K562 (cell line): ENCODE measurements around the gene NRXN3. TPM values are rescaled to one million over a fixed set of nuclear protein-coding genes. Genes with fewer than 3 reads are reported as not detected.

ENCODE experiments used
- BDP1 ChIP-seq: IDR thresholded peaks from 3 replicates; pipeline ENCODE4 v1.6.1; 2011; ENCODE audit not compliant: insufficient read length, insufficient read depth
- CREB3 ChIP-seq: fragments of 450-650 bp; conservative IDR thresholded peaks from 2 replicates; pipeline ENCODE4 v1.6.1; 2016; ENCODE audit warnings: missing genetic modification characterization, low read depth, mild to moderate bottlenecking, missing compliant biosample characterization, moderate library complexity
- ID3 ChIP-seq, 2 experiments: fragments of 250-450 bp in 1 of 2; fragments of 450-650 bp in 1 of 2; sonication (Bioruptor Pico) in 1 of 2; IDR thresholded peaks; 2 replicates each; pipeline versions ENCODE4 v1.6.1 to v1.8.0; 2016 to 2021; ENCODE audit warnings: mild to moderate bottlenecking in 2 of 2, moderate library complexity in 2 of 2, missing compliant biosample characterization in 1 of 2, missing genetic modification characterization in 1 of 2
- MECOM ChIP-seq: fragments of 250-450 bp; sonication (Bioruptor Pico); IDR thresholded peaks from 2 replicates; pipeline ENCODE4 v1.8.0; 2022; ENCODE audit warnings: inconsistent platforms
- STAT5A ChIP-seq: IDR thresholded peaks from 2 replicates; pipeline ENCODE4 v1.6.1; 2012; ENCODE audit warnings: low read length, inconsistent platforms, borderline replicate concordance
- ZBTB40 ChIP-seq, 2 experiments: fragments of 450-650 bp in 1 of 2; sonication (generic) in 1 of 2; formaldehyde crosslinking in 1 of 2; IDR thresholded peaks; 2 replicates each; pipeline versions ENCODE4 v1.7.1 to v1.9.0; 2016 to 2022; ENCODE audit warnings: inconsistent platforms in 1 of 2, mild to moderate bottlenecking in 1 of 2, missing genetic modification reagents in 1 of 2
- ZNF212 ChIP-seq: fragments of 450-650 bp; formaldehyde crosslinking; IDR thresholded peaks from 2 replicates; pipeline ENCODE4 v1.4.0; 2020; ENCODE audit warnings: mild to moderate bottlenecking
- polyA plus RNA-seq, 8 experiments: library from polyadenylated mRNA; depleted of rRNA in 4 of 8; stranded (reverse) in 5 of 8; unstranded in 3 of 8; fragments of >200 nt; fragmentation: Nextera tagmentation in 2 of 8; fragmentation: Illumina TruSeq in 1 of 8; extraction: Ambion mirVana in 2 of 8; extraction: Trizol in 1 of 8; gene quantifications; 2 replicates each; pipeline versions ENCODE4 v1.2.1 to v1.2.3, GENCODE V29; 2011 to 2014; ENCODE audit warnings: inconsistent platforms in 1 of 8, missing spikeins in 1 of 8
- total RNA-seq, 7 experiments: library from RNA; depleted of rRNA in 6 of 7; stranded (reverse); fragments of >200 nt in 6 of 7; fragmentation: Illumina TruSeq in 2 of 7; extraction: Trizol in 2 of 7; gene quantifications; 2 replicates each; pipeline versions ENCODE4 v1.2.1 to v1.2.3, GENCODE V29; 2011 to 2021; ENCODE audit warnings: low replicate concordance in 1 of 7

Gene NRXN3
- total and polyA plus RNA-seq, 9 of the 15 experiments (the other 6 are each of a cell fraction or from before 2014, with no cell fraction given) = 0.09 TPM; not detected in 8

GRCh38 chr14:79177106-79177505 is 1006.9 kb downstream of the NRXN3 start (continued):
- TF ChIP-seq ZBTB40 (IDR thresholded peaks at IDR 0.05) = no peak
- TF ChIP-seq ZBTB40 (CRISPR knock-in tag; IDR thresholded peaks at IDR 0.05) = no peak
- TF ChIP-seq ID3 (CRISPR knock-in tag; IDR thresholded peaks at IDR 0.05) = no peak
- no peak for TF ChIP-seq ID3 (tag; IDR thresholded peaks at IDR 0.05)
- no peak for TF ChIP-seq MECOM
- TF ChIP-seq STAT5A = no peak
- TF ChIP-seq CREB3 (tag) = no peak
- TF ChIP-seq ZNF212 (CRISPR knock-in tag) = no peak
- TF ChIP-seq BDP1 = no peak
